T47D (cell line): Measurements from ENCODE around the gene IFT80.

Source experiments
- DNase-seq, 2 experiments: peaks; one replicate each; pipeline versions ENCODE4 v3.0.0 to v3.0.0-alpha.2; 2011 to 2012; ENCODE audit warnings: low read depth in 1 of 2, low spot score in 1 of 2
- JUND ChIP-seq: IDR thresholded peaks from 2 replicates; pipeline ENCODE4 v1.6.1; 2012; ENCODE audit warnings: low read depth
- in situ Hi-C: cut with HindIII; loops from 2 replicates; pipeline ENCODE4 v1.10.0; 2016; ENCODE audit warnings: low sequenced_read_pairs, low pct_unique_long_range_greater_than_20kb

IFT80 gene

GRCh38 chr3:160394009-160394392 is 5.0 kb downstream of the IFT80 start:
- no peak for TF ChIP-seq JUND
- in situ Hi-C loops = no loop called here
- DNase-seq = no peak

DNA sequence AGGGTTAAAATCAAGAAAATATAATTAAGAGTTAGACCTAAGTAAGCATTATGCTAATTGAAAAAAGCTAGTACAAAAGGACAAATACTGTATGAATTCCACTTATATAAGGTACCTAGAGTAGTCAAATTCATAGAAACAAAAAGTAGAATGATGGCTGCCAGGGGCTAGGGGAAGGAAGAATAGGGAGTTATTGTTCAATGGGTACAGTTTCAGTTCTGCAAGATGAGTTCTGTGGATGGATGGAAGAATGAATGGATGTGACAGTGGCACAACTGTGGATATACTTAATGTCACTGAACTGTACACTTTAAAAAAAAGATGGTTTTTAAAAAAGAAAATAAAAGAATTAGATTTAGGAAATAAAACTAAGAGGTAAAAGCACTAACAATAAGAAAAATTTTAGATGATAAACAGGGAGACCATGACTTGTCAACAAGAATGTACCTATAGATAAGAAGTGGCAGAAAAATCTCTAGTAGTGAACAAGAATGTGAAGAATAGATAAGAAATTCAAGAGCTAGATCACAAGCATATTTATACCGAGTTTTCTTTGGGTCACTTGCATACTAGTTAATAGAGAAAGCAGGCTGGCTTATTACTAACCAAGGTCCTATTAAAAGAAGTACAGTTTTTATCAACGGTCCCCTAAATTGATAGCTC is 5.5 kb downstream of the IFT80 start:
- TF ChIP-seq JUND = no peak
- no peak for DNase-seq
- in situ Hi-C loops = no loop called here

DNA sequence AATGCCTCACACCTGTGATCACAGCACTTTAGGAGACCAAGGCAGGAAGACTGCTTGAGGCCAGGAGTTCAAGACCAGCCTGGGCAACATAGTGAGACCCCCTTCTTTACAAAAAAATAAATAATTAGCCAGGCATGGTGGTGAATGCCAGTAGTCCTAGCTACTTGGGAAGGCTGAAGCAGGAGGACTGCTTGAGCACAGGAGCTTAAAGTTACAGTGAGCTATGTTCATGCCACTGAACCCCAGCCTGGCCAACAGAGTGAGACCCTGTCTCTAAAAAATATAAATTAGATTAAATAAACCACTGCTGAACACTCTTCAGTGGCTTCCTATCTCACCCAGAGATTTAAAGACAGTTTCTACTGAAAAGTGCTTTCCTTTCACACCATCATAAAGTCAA is 6.2 kb downstream of the IFT80 start:
- TF ChIP-seq JUND = no peak
- in situ Hi-C loops = no loop called here
- DNase-seq = no peak

DNA sequence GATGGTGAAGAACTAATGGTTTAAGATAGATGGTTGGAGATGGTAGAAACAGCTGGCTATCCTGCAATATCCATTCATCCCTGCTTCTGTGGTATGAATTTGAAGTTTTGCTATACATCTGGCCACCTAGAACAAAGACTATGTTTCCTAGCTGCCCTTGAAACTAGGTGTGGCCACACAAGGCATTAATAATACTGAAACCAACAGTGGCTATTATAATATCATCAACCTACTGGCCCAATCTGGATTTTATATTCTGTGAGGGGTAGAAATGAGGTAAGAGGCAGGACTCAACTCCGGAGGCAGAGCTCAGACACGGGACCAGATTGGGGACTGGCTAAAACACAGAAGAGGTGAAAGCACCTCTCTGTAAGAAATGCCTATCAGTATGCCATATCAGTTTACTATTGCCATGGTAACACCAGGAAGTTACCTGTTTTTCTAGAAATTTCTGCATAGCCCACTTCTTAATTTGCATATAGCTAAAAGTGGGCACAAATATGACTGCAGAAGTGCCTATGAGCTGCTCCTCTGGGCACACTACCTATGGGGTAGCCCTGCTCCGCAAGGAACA is 8.4 kb downstream of the IFT80 start:
- in situ Hi-C loops = no loop called here
- no peak for DNase-seq
- no peak for TF ChIP-seq JUND

DNA sequence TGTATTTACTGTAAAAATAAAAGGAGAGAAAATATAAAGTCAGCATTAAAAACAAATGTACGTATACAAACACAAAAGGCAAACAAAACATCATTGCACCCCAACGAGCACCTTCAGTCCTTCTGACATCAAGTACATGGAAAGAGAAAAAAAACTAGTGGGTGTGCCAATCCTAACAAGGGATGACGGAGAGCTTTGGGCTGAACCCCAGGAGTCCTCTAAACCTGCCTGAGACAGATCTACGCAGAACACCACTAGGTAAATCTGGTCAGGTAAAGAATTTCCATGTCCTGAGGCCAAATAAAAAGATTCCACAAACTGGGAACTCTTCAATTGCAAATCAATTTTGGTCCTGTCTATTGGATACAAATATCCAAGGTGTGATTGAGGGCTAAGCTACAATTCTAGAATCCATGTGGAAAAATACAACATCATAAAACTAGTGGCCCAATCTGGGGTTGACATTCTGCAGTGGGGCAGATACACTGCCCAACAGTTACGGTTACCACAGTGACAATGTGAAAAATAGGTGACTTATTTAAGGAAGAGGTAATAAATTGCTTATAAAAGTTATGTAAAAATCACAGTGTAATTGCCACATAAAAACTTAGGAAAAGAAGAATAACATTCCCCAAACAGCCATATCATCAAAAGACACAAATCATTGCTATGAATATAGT is 14.2 kb downstream of the IFT80 start:
- TF ChIP-seq JUND = no peak
- in situ Hi-C loops = no loop called here
- DNase-seq = no peak

DNA sequence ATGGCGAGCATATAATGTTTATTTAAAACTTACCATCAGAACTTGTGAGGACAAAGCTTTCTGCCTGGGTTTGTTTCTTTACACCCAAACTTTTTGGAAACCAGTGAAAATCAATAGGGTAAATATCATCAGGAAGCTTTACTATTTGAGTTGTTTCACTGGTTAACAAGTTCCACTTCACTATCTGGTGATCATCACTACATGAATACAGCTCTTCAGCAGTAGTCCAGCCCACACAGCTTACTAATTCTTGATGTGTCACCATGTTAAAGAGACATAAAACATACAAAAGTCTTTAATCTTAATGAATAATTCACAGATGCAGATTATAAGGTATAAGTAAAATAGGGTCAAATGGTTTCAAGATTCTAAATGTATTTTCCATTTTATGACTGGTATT is 17.6 kb downstream of the IFT80 start:
- no peak for TF ChIP-seq JUND
- no peak for DNase-seq
- in situ Hi-C loops = no loop called here

GRCh38 chr3:160379628-160380214 is 19.3 kb downstream of the IFT80 start:
- in situ Hi-C loops = no loop called here
- no peak for DNase-seq
- no peak for TF ChIP-seq JUND

DNA sequence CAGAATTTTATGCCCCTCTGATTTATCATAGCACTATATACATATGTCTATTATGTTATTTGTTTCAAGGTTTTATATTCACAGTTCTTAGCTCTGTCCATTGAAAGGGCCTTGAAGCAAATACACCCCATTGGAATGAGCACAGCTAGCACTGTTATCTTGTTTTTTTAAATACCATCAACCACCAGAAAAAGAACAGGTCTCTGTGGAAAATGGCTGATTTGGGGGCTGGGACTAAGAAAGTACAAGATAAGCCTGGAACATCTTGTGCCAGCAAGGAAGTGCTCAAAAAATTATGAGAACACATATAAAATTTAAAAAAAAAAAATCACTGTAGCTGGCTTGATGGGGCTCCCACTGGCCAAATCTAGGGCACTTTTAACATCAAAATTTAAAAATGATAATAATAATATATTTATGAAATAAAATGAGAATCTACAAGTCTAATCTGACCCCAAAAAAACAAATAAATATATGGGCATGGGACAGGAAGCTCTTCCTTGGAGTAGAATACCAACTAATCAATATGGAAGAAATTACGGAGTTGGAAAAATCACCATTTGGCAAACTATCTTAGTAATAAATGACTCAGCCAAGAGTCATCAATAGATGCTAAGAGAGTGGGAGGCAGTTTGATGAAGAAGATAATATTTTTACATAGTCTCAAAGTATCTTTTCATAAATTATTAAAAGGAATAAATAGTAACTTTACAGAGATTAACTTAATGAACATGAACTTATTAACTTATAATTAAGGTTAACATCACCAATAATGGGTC is 20.5 kb downstream of the IFT80 start:
- in situ Hi-C loops = no loop called here
- no peak for DNase-seq

GRCh38 chr3:160376681-160377080 is 22.3 kb downstream of the IFT80 start:
- in situ Hi-C loops = no loop called here
- no peak for TF ChIP-seq JUND
- DNase-seq = no peak

More for the DNA sequence above, 20.5 kb downstream of the IFT80 start:
- no peak for TF ChIP-seq JUND

DNA sequence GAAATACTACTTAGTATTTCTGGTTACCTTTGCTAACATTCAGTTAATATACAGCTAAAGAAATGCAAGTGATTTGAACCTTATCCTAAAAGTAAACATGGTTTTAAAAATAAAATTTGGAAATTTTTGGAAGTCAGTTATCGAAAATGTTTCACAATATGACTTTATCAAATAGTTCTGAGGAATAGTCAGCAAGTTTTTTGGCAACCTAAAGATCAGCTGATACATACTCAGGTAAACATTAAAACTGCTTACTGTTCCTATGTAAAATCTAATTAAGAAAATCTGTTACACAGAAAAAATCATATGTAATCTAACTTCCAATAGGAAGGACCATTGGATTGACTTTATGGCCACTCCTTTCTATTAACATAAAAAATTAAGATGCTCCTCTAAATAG is 24.1 kb downstream of the IFT80 start:
- no peak for DNase-seq
- in situ Hi-C loops = no loop called here
- TF ChIP-seq JUND = no peak

DNA sequence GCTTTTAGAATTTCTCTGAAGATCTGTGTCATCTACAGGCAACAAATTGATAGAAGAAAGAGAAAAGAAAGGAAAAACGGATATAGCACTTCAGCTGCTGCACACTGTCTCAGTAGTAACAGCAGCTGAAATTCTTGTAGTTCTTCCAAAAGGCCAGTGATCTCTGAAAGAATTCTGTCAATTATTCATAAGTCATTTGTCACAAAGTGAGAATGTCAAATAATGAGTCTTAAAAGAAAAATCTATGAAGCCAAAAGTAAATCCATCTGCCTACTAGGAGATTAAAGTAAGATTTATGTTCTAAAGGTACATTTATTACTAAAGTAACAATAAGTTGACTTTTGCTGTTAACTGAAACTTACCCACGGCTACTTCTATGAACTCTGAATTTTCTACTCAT is 24.6 kb downstream of the IFT80 start:
- in situ Hi-C loops = no loop called here
- no peak for TF ChIP-seq JUND

DNA sequence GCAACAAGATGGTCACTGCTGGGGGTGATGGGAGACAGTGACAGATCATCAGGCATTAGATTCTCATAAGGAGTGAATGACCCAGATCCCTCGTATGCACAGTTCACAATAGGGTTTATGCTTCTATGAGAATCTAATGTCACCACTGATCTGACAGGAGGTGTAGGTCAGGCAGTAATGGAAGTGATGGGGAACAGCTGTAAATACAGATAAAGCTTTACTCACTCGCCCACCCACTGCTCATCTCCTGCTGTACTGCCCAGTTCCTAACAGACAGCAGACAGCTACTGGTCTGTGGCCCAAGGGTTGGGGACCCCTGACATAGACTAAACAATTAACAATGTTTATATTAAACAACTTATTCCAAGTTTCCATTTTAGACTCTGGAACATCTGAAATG is 25.4 kb downstream of the IFT80 start:
- in situ Hi-C loops = no loop called here
- DNase-seq = no peak
- TF ChIP-seq JUND = no peak

More for the DNA sequence above, 24.6 kb downstream of the IFT80 start:
- no peak for DNase-seq
